Esophagus squamous epithelium (tissue), 4 donors: ENCODE data around the gene BSPRY.

Experiments used
- POLR2A ChIP-seq, 4 donors: fragments of 450-650 bp; IDR thresholded peaks; one replicate each; pipeline ENCODE4 v1.6.1; 2017; ENCODE audit warnings: antibody characterized with exemption in 4 of 4, mild to moderate bottlenecking in 4 of 4, moderate library complexity in 3 of 4
- TF ChIP-seq, protein P1 (sequence below), 6 experiments: fragments of 450-650 bp in 4 of 6; fragments of 200-600 bp in 2 of 6; sonication (generic) in 2 of 6; IDR thresholded peaks; one replicate each; pipeline ENCODE4 v1.5.1; 2016 to 2019; ENCODE audit warnings: antibody characterized with exemption in 6 of 6, mild to moderate bottlenecking in 4 of 6, moderate library complexity in 4 of 6

- no peak for TF ChIP-seq POLR2A (IDR thresholded peaks at IDR 0.05)
- TF ChIP-seq, protein P1, sequence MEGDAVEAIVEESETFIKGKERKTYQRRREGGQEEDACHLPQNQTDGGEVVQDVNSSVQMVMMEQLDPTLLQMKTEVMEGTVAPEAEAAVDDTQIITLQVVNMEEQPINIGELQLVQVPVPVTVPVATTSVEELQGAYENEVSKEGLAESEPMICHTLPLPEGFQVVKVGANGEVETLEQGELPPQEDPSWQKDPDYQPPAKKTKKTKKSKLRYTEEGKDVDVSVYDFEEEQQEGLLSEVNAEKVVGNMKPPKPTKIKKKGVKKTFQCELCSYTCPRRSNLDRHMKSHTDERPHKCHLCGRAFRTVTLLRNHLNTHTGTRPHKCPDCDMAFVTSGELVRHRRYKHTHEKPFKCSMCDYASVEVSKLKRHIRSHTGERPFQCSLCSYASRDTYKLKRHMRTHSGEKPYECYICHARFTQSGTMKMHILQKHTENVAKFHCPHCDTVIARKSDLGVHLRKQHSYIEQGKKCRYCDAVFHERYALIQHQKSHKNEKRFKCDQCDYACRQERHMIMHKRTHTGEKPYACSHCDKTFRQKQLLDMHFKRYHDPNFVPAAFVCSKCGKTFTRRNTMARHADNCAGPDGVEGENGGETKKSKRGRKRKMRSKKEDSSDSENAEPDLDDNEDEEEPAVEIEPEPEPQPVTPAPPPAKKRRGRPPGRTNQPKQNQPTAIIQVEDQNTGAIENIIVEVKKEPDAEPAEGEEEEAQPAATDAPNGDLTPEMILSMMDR (IDR thresholded peaks at IDR 0.05): no peak
These were observed 5.6 kb upstream of the BSPRY start for GRCh38 chr9:113343732-113344231.
